GM18526 (cell line): Measurements from ENCODE around the gene ADPRH.

ENCODE experiments used
- POLR2A ChIP-seq: IDR thresholded peaks from 3 replicates; pipeline ENCODE4 v1.6.1; 2011; ENCODE audit not compliant: insufficient read length; ENCODE audit errors: extremely low read depth

Gene ADPRH

GRCh38 chr3:119632216-119632615, 52.9 kb downstream of the ADPRH start:
- no peak for TF ChIP-seq POLR2A

GRCh38 chr3:119632829-119633228, 53.5 kb downstream of the ADPRH start:
- TF ChIP-seq POLR2A = no peak

GRCh38 chr3:119635719-119636118, 56.4 kb downstream of the ADPRH start:
- TF ChIP-seq POLR2A = no peak

- no peak for TF ChIP-seq POLR2A
Measured at GRCh38 chr3:119636249-119636648, 57.0 kb downstream of the ADPRH start.

- TF ChIP-seq POLR2A = no peak
Measured at GRCh38 chr3:119636891-119637611, 57.8 kb downstream of the ADPRH start.

GRCh38 chr3:119637679-119638477, 58.6 kb downstream of the ADPRH start:
- no peak for TF ChIP-seq POLR2A
